ENCODE measurements around the gene C3.

Gene C3

DNA sequence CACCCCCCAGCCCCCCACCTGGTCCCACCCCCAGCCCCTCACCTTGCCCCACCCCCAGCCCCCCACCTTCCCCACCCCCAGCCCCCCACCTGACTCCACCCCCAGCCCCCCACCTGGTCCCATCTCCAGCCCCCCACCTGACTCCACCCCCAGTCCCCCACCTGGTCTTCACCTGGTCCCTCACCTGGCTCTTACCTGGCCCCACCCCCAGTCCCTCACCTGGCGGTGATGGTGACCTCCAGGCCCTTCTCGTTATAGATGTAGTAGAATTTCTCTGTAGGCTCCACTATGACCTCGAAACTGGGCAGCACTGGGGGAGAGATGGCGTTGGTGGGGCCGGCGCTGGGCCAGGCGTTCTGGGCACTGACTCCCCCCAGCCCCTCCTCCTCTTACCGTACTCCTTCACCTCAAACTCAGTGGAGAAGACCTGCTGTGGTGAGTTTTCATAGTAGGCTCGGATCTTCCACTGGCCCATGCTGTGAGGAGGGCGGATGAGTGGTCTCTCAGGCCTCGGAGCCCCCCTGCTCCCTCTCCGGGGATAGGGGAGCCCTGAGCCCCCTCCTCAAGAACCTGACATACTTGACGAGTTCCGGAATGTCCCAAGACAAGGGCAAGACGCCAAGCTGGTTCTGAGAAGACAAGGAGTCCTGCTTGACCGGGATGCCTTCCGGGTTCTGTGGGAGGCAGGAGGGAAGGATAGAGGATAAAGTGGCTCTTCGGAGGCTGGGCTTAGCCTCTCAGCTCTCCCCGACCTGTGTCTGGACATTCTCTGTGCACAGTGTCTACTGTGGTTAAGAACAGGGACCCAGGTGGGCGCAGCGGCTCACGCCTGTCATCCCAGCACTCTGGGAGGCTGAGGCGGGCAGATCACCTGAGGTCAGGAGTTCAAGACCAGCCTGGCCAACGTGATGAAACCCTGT, 6.4 kb downstream of the C3 start:
- Histone ChIP-seq H3K27me3 (ENCODE audit: insufficient read depth, low read depth, severe bottlenecking) (peaks cover 30% of the 10 kb centered on the region), H3K4me3 (ENCODE audit: low read depth, low read length) (no peak overlapping the region), H3K27ac (no peak overlapping the region), H3K9me3 (ENCODE audit: severe bottlenecking) (no peaks in the 10 kb centered on the region), H3K36me3 (no peaks in the 10 kb centered on the region)
- DNase-seq, result no peak
- TF ChIP-seq, protein P1, sequence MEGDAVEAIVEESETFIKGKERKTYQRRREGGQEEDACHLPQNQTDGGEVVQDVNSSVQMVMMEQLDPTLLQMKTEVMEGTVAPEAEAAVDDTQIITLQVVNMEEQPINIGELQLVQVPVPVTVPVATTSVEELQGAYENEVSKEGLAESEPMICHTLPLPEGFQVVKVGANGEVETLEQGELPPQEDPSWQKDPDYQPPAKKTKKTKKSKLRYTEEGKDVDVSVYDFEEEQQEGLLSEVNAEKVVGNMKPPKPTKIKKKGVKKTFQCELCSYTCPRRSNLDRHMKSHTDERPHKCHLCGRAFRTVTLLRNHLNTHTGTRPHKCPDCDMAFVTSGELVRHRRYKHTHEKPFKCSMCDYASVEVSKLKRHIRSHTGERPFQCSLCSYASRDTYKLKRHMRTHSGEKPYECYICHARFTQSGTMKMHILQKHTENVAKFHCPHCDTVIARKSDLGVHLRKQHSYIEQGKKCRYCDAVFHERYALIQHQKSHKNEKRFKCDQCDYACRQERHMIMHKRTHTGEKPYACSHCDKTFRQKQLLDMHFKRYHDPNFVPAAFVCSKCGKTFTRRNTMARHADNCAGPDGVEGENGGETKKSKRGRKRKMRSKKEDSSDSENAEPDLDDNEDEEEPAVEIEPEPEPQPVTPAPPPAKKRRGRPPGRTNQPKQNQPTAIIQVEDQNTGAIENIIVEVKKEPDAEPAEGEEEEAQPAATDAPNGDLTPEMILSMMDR (IDR thresholded peaks at IDR 0.05; ENCODE audit: low read depth, low read length), result no peak

DNA sequence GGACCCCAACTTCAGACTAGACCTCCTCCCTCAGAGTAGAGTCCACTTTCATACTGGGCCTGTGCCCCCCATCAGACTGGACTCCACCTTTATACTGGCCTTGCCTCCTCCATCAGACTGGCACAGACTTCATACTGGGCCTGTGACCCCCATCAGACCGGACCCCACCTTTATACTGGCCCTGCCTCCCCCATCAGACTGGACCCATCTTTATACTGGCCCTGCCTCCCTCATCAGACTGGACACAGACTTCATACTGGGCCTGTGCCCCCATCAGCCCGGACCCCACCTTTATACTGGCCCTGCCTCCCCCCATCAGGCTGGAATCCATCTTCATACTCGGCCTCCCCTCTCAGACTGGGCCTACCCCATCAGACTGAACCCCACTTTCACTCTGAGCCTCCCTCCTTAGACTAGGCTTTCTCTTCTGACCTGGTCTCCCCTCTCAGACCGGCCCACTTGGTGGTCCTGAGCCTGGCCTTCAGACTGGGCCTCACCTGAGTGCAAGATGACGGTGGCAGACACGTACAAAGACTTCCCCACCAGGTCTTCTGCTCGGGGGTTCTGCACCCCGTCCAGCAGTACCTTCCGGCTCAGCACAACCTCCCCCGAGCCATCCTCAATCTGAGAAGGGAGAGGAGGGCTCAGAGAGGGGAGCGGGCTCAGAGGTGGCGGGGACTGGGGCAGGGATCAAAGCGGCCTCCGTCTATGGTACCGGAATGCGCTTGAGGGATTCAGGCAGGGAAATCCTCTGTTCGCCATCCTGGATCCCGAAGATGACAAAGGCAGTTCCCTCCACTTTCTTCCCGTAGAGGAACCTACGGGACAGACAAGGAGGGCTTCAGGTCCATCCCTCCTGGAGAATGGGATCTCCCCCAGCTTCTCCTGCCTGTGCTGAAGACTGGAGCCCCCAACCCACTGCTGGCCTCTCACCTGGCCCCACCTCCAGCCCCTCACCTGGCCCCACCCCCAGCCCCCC, 7.5 kb downstream of the C3 start:
- Histone ChIP-seq H3K9me3 (ENCODE audit: severe bottlenecking) (no peaks in the 10 kb centered on the region), H3K4me3 (ENCODE audit: low read depth, low read length) (no peak overlapping the region), H3K27me3 (ENCODE audit: insufficient read depth, low read depth, severe bottlenecking) (peaks cover 39% of the 10 kb centered on the region), H3K36me3 (no peaks in the 10 kb centered on the region), H3K27ac (no peak overlapping the region)
- TF ChIP-seq, protein P1 (IDR thresholded peaks at IDR 0.05; ENCODE audit: low read depth, low read length), result no peak
- DNase-seq, result no peak

DNA sequence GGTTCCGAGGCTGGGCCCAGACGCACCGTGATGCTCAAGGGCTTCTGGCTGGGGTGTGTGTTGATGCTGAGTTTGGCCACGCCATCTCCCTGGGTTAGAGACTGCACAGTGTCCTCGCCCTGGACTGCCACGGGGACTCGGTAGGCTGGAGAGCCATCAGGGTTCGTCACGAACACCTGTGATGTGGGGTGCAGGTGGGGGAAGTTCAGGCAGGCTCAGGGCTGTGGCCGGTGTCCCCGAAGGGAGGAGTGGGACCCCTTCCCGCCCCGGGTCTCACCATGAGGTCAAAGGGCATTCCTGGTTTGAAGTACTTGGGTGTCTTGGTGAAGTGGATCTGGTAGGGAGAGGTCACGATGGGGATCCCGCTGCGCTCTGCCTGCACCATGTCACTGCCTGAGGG, 8.2 kb downstream of the C3 start:
- TF ChIP-seq, protein P1 (IDR thresholded peaks at IDR 0.05; ENCODE audit: low read depth, low read length), result no peak
- H3K4me3 ChIP-seq (ENCODE audit: low read depth, low read length), result no peak overlapping the region
- no peak overlapping the region for H3K27ac ChIP-seq
- DNase-seq, result no peak
- H3K36me3 ChIP-seq, result no peaks in the 10 kb centered on the region
- H3K9me3 ChIP-seq (ENCODE audit: severe bottlenecking), result no peaks in the 10 kb centered on the region
- H3K27me3 ChIP-seq (ENCODE audit: insufficient read depth, low read depth, severe bottlenecking), result peaks cover 41% of the 10 kb centered on the region

DNA sequence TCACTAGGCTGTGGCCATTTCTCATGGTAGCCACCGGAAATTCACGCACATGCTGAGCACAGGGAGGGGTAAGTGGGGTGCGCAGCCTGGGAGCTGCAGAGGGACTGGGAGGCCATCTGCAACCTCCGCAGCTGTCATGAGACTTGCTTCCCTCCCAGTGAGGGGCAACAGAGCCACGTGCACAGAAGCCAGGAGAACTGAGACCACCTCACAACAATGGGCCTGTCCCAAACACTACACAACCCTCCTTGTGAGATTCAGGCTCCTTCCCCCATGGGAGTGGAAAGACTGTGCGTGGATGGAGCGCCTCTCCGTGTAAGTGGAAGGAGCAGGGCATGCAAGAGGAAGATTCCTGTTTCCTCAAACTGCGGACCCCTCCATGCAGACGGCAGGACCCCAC, 8.8 kb downstream of the C3 start:
- Histone ChIP-seq H3K4me3 (ENCODE audit: low read depth, low read length) (no peak overlapping the region), H3K27ac (no peak overlapping the region), H3K9me3 (ENCODE audit: severe bottlenecking) (no peaks in the 10 kb centered on the region), H3K36me3 (no peaks in the 10 kb centered on the region), H3K27me3 (ENCODE audit: insufficient read depth, low read depth, severe bottlenecking) (peaks cover 41% of the 10 kb centered on the region)
- no peak for DNase-seq
- TF ChIP-seq, protein P1 (IDR thresholded peaks at IDR 0.05; ENCODE audit: low read depth, low read length), result no peak

DNA sequence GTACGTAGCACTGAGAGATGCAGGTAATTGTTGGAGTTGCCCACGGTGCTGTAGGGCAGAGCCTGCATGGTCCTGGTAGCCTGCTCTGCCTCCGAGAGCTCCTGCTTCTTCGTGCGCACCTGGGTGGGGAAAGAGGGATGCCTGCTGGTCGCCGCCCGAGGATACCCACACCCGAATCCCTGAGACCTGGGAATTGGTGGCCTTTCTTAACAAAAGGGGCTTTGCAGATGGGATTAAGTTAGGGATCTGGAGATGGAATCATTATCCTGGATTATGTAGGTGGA, 9.4 kb downstream of the C3 start:
- TF ChIP-seq, protein P1 (IDR thresholded peaks at IDR 0.05; ENCODE audit: low read depth, low read length), result no peak
- Histone ChIP-seq H3K27me3 (ENCODE audit: insufficient read depth, low read depth, severe bottlenecking) (peaks cover 41% of the 10 kb centered on the region), H3K27ac (no peak overlapping the region), H3K9me3 (ENCODE audit: severe bottlenecking) (no peaks in the 10 kb centered on the region), H3K4me3 (ENCODE audit: low read depth, low read length) (no peak overlapping the region), H3K36me3 (no peaks in the 10 kb centered on the region)
- DNase-seq, result no peak
